ENCODE data around the gene SARDH. TPM values are rescaled to one million over a fixed set of nuclear protein-coding genes. Genes with fewer than 3 reads are reported as not detected.

Gene SARDH
- total and polyA plus RNA-seq, 2 donors (not counting 1 experiment from before 2014, with no cell fraction given), result 0.03 to 0.07 TPM

- ChIA-PET CTCF (interaction anchor here (0.6 to 19.3 kb wide), 33 partner anchors 8 to 320 kb away, joined by 3 to 561 read pairs (median 6); partner anchors contain the start of genes BRD3OS and SARDH), POLR2A (no interaction called here)
- intact Hi-C loops (cut with micrococcal nuclease), result no loop called here
- Mint-ChIP-seq H3K27ac (no peak overlapping the region), H3K9me3 (ENCODE audit: insufficient read depth) (no peaks in the 10 kb centered on the region), H3K4me3 (no peak overlapping the region), H3K4me1 (peaks cover 48% of the 10 kb centered on the region), H3K27me3 (no peaks in the 10 kb centered on the region)
- Histone ChIP-seq H3K27me3 (replicated peaks in 1 of 4; ENCODE audit: control extremely low read depth in 1 of 4, control insufficient read depth in 3 of 4, insufficient read depth in 4 of 4, low read length in 3 of 4) (no peaks in the 10 kb centered on the region), H3K27ac (ENCODE audit: low read length in 2 of 2) (no peak overlapping the region), H3K9me3 (ENCODE audit: control extremely low read depth in 1 of 3, control insufficient read depth in 2 of 3, insufficient read depth in 1 of 3, low read length in 2 of 3) (no peaks in the 10 kb centered on the region), H4K20me1 (ENCODE audit: control insufficient read depth, insufficient read depth, low read length, poor library complexity, severe bottlenecking) (peaks cover 42% of the 10 kb centered on the region), H3K79me2 (ENCODE audit: control insufficient read depth, insufficient read depth, low read length) (peaks cover 66% of the 10 kb centered on the region), H3K4me1 (ENCODE audit: control insufficient read depth in 2 of 2, insufficient read depth in 2 of 2, low read length in 2 of 2) (peaks cover 41 to 49% of the 10 kb centered on the region in 2 donors), H3K36me3 (replicated peaks in 1 of 2; ENCODE audit: control extremely low read depth in 1 of 2, control insufficient read depth in 1 of 2, extremely low read depth in 1 of 2, insufficient read depth in 2 of 2, low read length in 1 of 2) (peaks cover 0 to 69% of the 10 kb centered on the region in 2 experiments), H3K4me2 (replicated peaks; ENCODE audit: low read depth, low read length, poor library complexity, severe bottlenecking) (no peak overlapping the region), H3K9ac (ENCODE audit: low read length) (no peak overlapping the region), H2AFZ (ENCODE audit: insufficient read depth, low read depth, low read length, poor library complexity, severe bottlenecking) (no peak overlapping the region), H3K4me3 (ENCODE audit: control extremely low read depth in 1 of 5, extremely low read depth in 1 of 5, insufficient read depth in 1 of 5, low read depth in 2 of 5, low read length in 4 of 5) (no peak overlapping the region)
- no peak for DNase-seq
- TF ChIP-seq EZH2 (IDR thresholded peaks at IDR 0.05; ENCODE audit: borderline replicate concordance, insufficient read depth, low read depth, low read length, poor library complexity, severe bottlenecking) (no peak), CTCF (IDR thresholded peaks at IDR 0.05) (no peak)
- no peak for ATAC-seq (ENCODE audit: low read depth)
- WGBS (ENCODE audit: insufficient coverage), result 98% methylated on average over 13 of the region's 15 CpGs
Measured at GRCh38 chr9:133780962-133781827, 43.0 kb upstream of the SARDH start.

- Histone ChIP-seq H3K4me3 (ENCODE audit: control extremely low read depth in 1 of 5, extremely low read depth in 1 of 5, insufficient read depth in 1 of 5, low read depth in 2 of 5, low read length in 4 of 5) (no peak overlapping the region), H3K27me3 (replicated peaks in 1 of 4; ENCODE audit: control extremely low read depth in 1 of 4, control insufficient read depth in 3 of 4, insufficient read depth in 4 of 4, low read length in 3 of 4) (no peaks in the 10 kb centered on the region), H3K36me3 (replicated peaks in 1 of 2; ENCODE audit: control extremely low read depth in 1 of 2, control insufficient read depth in 1 of 2, extremely low read depth in 1 of 2, insufficient read depth in 2 of 2, low read length in 1 of 2) (peaks cover 0 to 72% of the 10 kb centered on the region in 2 experiments), H2AFZ (ENCODE audit: insufficient read depth, low read depth, low read length, poor library complexity, severe bottlenecking) (no peak overlapping the region), H3K4me1 (ENCODE audit: control insufficient read depth in 2 of 2, insufficient read depth in 2 of 2, low read length in 2 of 2) (peaks cover 34 to 42% of the 10 kb centered on the region in 2 donors), H3K27ac (ENCODE audit: low read length in 2 of 2) (no peak overlapping the region), H3K9ac (ENCODE audit: low read length) (no peak overlapping the region), H4K20me1 (ENCODE audit: control insufficient read depth, insufficient read depth, low read length, poor library complexity, severe bottlenecking) (peaks cover 49% of the 10 kb centered on the region), H3K79me2 (ENCODE audit: control insufficient read depth, insufficient read depth, low read length) (peaks cover 59% of the 10 kb centered on the region), H3K4me2 (replicated peaks; ENCODE audit: low read depth, low read length, poor library complexity, severe bottlenecking) (no peak overlapping the region), H3K9me3 (ENCODE audit: control extremely low read depth in 1 of 3, control insufficient read depth in 2 of 3, insufficient read depth in 1 of 3, low read length in 2 of 3) (no peaks in the 10 kb centered on the region)
- intact Hi-C loops (cut with micrococcal nuclease), result no loop called here
- POLR2A ChIA-PET, result no interaction called here
- Mint-ChIP-seq H3K4me1 (peaks cover 41% of the 10 kb centered on the region), H3K27me3 (no peaks in the 10 kb centered on the region), H3K4me3 (no peak overlapping the region), H3K27ac (no peak overlapping the region), H3K9me3 (ENCODE audit: insufficient read depth) (no peaks in the 10 kb centered on the region)
- 95% methylated on average over 15 of the region's 15 CpGs for WGBS (ENCODE audit: insufficient coverage)
- CTCF ChIA-PET, result interaction anchor here (0.8 to 19.3 kb wide), 5 partner anchors 13 to 318 kb away, joined by 3 to 561 read pairs (median 5); no protein-coding TSS in a partner anchor
- TF ChIP-seq EZH2 (IDR thresholded peaks at IDR 0.05; ENCODE audit: borderline replicate concordance, insufficient read depth, low read depth, low read length, poor library complexity, severe bottlenecking) (no peak), CTCF (IDR thresholded peaks at IDR 0.05) (no peak)
- ATAC-seq (ENCODE audit: low read depth) (no peak), DNase-seq (no peak)
Measured at GRCh38 chr9:133780404-133780945, 42.3 kb upstream of the SARDH start.
